ENCODE data around the gene ALCAM.
"Not testable (repeated sequence)": the region's sequence is repeated elsewhere in the genome, so short reads cannot be mapped to it uniquely, and the experiment has no call there.

GRCh38 chr3:105389759-105390158, 23.1 kb downstream of the ALCAM start:
- not testable (repeated sequence) for TF ChIP-seq POLR2A (IDR thresholded peaks at IDR 0.05; ENCODE audit: low read depth, low read length); POLR2AphosphoS5 (IDR thresholded peaks at IDR 0.05; ENCODE audit: low read depth, low read length); TAF1 (IDR thresholded peaks at IDR 0.05; ENCODE audit: borderline replicate concordance, low read depth, low read length)

Data from GM12892 (cell line).